ENCODE measurements around the gene UBR2.

UBR2 gene

GRCh38 chr6:42624601-42625000, 60.8 kb downstream of the UBR2 start:
- TF ChIP-seq EZH2phosphoT487 (IDR thresholded peaks at IDR 0.05; ENCODE audit: low read depth): no peak
- TF ChIP-seq, protein P1, sequence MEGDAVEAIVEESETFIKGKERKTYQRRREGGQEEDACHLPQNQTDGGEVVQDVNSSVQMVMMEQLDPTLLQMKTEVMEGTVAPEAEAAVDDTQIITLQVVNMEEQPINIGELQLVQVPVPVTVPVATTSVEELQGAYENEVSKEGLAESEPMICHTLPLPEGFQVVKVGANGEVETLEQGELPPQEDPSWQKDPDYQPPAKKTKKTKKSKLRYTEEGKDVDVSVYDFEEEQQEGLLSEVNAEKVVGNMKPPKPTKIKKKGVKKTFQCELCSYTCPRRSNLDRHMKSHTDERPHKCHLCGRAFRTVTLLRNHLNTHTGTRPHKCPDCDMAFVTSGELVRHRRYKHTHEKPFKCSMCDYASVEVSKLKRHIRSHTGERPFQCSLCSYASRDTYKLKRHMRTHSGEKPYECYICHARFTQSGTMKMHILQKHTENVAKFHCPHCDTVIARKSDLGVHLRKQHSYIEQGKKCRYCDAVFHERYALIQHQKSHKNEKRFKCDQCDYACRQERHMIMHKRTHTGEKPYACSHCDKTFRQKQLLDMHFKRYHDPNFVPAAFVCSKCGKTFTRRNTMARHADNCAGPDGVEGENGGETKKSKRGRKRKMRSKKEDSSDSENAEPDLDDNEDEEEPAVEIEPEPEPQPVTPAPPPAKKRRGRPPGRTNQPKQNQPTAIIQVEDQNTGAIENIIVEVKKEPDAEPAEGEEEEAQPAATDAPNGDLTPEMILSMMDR (IDR thresholded peaks at IDR 0.05; ENCODE audit: low read depth, low read length): no peak
- no peaks in the 10 kb centered on the region for H3K9me3 ChIP-seq (ENCODE audit: insufficient read depth, low read length)
- H3K4me3 ChIP-seq (ENCODE audit: low read length): no peak overlapping the region
- no peaks in the 10 kb centered on the region for H3K27me3 ChIP-seq (ENCODE audit: low read depth, low read length)
- no peak overlapping the region for H3K27ac ChIP-seq (ENCODE audit: low read length)
- no peaks in the 10 kb centered on the region for H4K20me1 ChIP-seq (ENCODE audit: insufficient read depth, low read length)
- H3K4me2 ChIP-seq (ENCODE audit: low read length): no peak overlapping the region
- peaks cover 6% of the 10 kb centered on the region for H3K36me3 ChIP-seq (replicated peaks; ENCODE audit: low read depth, low read length)
- no peak overlapping the region for H3K9ac ChIP-seq (ENCODE audit: low read length)
- no peaks in the 10 kb centered on the region for H3K79me2 ChIP-seq (ENCODE audit: low read length)
- no peak overlapping the region for H2AFZ ChIP-seq (ENCODE audit: low read depth, low read length)
- no peaks in the 10 kb centered on the region for H3K4me1 ChIP-seq (ENCODE audit: low read length)

GRCh38 chr6:42627044-42627443, 63.2 kb downstream of the UBR2 start:
- Histone ChIP-seq H2AFZ (ENCODE audit: low read depth, low read length) (no peak overlapping the region), H3K4me3 (ENCODE audit: low read length) (no peak overlapping the region), H4K20me1 (ENCODE audit: insufficient read depth, low read length) (no peaks in the 10 kb centered on the region), H3K36me3 (replicated peaks; ENCODE audit: low read depth, low read length) (peaks cover 3% of the 10 kb centered on the region), H3K27me3 (ENCODE audit: low read depth, low read length) (no peaks in the 10 kb centered on the region), H3K4me2 (ENCODE audit: low read length) (no peak overlapping the region), H3K9me3 (ENCODE audit: insufficient read depth, low read length) (no peaks in the 10 kb centered on the region), H3K79me2 (ENCODE audit: low read length) (no peaks in the 10 kb centered on the region), H3K9ac (ENCODE audit: low read length) (no peak overlapping the region), H3K27ac (ENCODE audit: low read length) (no peak overlapping the region), H3K4me1 (ENCODE audit: low read length) (no peaks in the 10 kb centered on the region)
- TF ChIP-seq, protein P1 (IDR thresholded peaks at IDR 0.05; ENCODE audit: low read depth, low read length): no peak
- no peak for TF ChIP-seq EZH2phosphoT487 (IDR thresholded peaks at IDR 0.05; ENCODE audit: low read depth)

DNA sequence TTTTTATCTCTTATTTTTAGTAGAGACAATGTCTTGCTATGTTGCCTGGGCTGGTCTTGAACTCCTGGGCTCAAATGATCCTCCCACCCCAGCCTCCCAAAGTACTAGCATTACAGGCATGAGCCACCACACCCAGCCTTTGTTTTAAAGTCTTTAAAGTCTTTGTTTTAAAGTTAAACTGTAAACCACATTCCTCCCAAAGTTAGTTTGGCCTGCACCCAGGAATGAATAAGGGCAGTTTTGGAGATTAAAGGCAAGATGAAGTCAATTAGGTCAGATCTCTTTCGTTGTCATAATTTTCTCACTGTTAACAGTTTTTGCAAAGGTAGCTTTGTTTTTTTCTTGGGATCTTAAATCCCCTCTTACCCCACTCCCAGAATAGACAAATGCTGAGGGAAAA, 63.8 kb downstream of the UBR2 start:
- H4K20me1 ChIP-seq (ENCODE audit: insufficient read depth, low read length): no peaks in the 10 kb centered on the region
- no peaks in the 10 kb centered on the region for H3K4me1 ChIP-seq (ENCODE audit: low read length)
- H3K9ac ChIP-seq (ENCODE audit: low read length): no peak overlapping the region
- H3K79me2 ChIP-seq (ENCODE audit: low read length): no peaks in the 10 kb centered on the region
- H3K9me3 ChIP-seq (ENCODE audit: insufficient read depth, low read length): no peaks in the 10 kb centered on the region
- H3K36me3 ChIP-seq (replicated peaks; ENCODE audit: low read depth, low read length): peaks cover 9% of the 10 kb centered on the region
- H3K27me3 ChIP-seq (ENCODE audit: low read depth, low read length): no peaks in the 10 kb centered on the region
- no peak overlapping the region for H3K27ac ChIP-seq (ENCODE audit: low read length)
- TF ChIP-seq, protein P1 (IDR thresholded peaks at IDR 0.05; ENCODE audit: low read depth, low read length): no peak
- no peak for TF ChIP-seq EZH2phosphoT487 (IDR thresholded peaks at IDR 0.05; ENCODE audit: low read depth)
- H3K4me2 ChIP-seq (ENCODE audit: low read length): no peak overlapping the region
- H3K4me3 ChIP-seq (ENCODE audit: low read length): no peak overlapping the region
- H2AFZ ChIP-seq (ENCODE audit: low read depth, low read length): no peak overlapping the region

- H4K20me1 ChIP-seq (ENCODE audit: insufficient read depth, low read length): no peaks in the 10 kb centered on the region
- H3K4me1 ChIP-seq (ENCODE audit: low read length): no peaks in the 10 kb centered on the region
- H2AFZ ChIP-seq (ENCODE audit: low read depth, low read length): no peak overlapping the region
- H3K9me3 ChIP-seq (ENCODE audit: insufficient read depth, low read length): no peaks in the 10 kb centered on the region
- no peak overlapping the region for H3K4me3 ChIP-seq (ENCODE audit: low read length)
- no peaks in the 10 kb centered on the region for H3K79me2 ChIP-seq (ENCODE audit: low read length)
- no peak overlapping the region for H3K4me2 ChIP-seq (ENCODE audit: low read length)
- H3K36me3 ChIP-seq (replicated peaks; ENCODE audit: low read depth, low read length): peaks cover 12% of the 10 kb centered on the region
- no peak overlapping the region for H3K9ac ChIP-seq (ENCODE audit: low read length)
- TF ChIP-seq, protein P1 (IDR thresholded peaks at IDR 0.05; ENCODE audit: low read depth, low read length): no peak
- TF ChIP-seq EZH2phosphoT487 (IDR thresholded peaks at IDR 0.05; ENCODE audit: low read depth): no peak
- no peak overlapping the region for H3K27ac ChIP-seq (ENCODE audit: low read length)
- no peaks in the 10 kb centered on the region for H3K27me3 ChIP-seq (ENCODE audit: low read depth, low read length)
Observed at GRCh38 chr6:42628604-42629003, 64.8 kb downstream of the UBR2 start.

Measured in OCI-LY3 (cell line).